Erythroblast (primary cell): ENCODE results near the gene CAVIN4.

Experiments
- GATA1 ChIP-seq: IDR thresholded peaks from 2 replicates; pipeline ENCODE4 v1.6.1; 2011; ENCODE audit warnings: low read depth, mild to moderate bottlenecking, control low read depth, low read length, moderate library complexity
- POLR2A ChIP-seq: IDR thresholded peaks from 2 replicates; pipeline ENCODE4 v1.6.1; 2011; ENCODE audit warnings: mild to moderate bottlenecking, low read length

GRCh38 chr9:100591639-100592412 lies 13.9 kb downstream of the CAVIN4 start:
- TF ChIP-seq POLR2A (no peak), GATA1 (no peak)
